ENCODE results near the gene CUBN. TPM values are rescaled to one million over a fixed set of nuclear protein-coding genes. Genes with fewer than 3 reads are reported as not detected.

Gene CUBN
- total and polyA plus RNA-seq, 9 of the 15 experiments (the other 6 are each of a cell fraction or from before 2014, with no cell fraction given), result 0.04 to 0.33 (median 0.09) TPM

DNA sequence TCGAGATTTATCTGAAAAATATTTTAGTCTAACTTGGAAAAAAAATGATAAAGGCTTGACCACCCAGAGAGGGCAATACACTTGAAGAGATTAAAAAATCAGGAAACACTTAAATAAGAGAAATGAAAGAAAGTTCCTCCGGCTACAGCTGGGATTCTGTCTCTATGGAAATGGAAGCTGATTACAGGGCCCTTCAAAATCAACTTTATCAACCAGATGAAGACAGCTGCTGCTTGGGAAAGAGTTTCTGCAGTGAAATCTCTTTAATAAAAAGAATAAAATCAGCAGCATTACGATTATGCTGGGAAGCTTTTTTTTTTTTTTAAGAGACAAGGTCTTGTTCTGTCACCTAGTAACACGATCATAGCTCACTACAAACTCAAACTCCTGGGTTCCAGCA is 316.9 kb downstream of the CUBN start (continued):
- TF ChIP-seq, protein P1, sequence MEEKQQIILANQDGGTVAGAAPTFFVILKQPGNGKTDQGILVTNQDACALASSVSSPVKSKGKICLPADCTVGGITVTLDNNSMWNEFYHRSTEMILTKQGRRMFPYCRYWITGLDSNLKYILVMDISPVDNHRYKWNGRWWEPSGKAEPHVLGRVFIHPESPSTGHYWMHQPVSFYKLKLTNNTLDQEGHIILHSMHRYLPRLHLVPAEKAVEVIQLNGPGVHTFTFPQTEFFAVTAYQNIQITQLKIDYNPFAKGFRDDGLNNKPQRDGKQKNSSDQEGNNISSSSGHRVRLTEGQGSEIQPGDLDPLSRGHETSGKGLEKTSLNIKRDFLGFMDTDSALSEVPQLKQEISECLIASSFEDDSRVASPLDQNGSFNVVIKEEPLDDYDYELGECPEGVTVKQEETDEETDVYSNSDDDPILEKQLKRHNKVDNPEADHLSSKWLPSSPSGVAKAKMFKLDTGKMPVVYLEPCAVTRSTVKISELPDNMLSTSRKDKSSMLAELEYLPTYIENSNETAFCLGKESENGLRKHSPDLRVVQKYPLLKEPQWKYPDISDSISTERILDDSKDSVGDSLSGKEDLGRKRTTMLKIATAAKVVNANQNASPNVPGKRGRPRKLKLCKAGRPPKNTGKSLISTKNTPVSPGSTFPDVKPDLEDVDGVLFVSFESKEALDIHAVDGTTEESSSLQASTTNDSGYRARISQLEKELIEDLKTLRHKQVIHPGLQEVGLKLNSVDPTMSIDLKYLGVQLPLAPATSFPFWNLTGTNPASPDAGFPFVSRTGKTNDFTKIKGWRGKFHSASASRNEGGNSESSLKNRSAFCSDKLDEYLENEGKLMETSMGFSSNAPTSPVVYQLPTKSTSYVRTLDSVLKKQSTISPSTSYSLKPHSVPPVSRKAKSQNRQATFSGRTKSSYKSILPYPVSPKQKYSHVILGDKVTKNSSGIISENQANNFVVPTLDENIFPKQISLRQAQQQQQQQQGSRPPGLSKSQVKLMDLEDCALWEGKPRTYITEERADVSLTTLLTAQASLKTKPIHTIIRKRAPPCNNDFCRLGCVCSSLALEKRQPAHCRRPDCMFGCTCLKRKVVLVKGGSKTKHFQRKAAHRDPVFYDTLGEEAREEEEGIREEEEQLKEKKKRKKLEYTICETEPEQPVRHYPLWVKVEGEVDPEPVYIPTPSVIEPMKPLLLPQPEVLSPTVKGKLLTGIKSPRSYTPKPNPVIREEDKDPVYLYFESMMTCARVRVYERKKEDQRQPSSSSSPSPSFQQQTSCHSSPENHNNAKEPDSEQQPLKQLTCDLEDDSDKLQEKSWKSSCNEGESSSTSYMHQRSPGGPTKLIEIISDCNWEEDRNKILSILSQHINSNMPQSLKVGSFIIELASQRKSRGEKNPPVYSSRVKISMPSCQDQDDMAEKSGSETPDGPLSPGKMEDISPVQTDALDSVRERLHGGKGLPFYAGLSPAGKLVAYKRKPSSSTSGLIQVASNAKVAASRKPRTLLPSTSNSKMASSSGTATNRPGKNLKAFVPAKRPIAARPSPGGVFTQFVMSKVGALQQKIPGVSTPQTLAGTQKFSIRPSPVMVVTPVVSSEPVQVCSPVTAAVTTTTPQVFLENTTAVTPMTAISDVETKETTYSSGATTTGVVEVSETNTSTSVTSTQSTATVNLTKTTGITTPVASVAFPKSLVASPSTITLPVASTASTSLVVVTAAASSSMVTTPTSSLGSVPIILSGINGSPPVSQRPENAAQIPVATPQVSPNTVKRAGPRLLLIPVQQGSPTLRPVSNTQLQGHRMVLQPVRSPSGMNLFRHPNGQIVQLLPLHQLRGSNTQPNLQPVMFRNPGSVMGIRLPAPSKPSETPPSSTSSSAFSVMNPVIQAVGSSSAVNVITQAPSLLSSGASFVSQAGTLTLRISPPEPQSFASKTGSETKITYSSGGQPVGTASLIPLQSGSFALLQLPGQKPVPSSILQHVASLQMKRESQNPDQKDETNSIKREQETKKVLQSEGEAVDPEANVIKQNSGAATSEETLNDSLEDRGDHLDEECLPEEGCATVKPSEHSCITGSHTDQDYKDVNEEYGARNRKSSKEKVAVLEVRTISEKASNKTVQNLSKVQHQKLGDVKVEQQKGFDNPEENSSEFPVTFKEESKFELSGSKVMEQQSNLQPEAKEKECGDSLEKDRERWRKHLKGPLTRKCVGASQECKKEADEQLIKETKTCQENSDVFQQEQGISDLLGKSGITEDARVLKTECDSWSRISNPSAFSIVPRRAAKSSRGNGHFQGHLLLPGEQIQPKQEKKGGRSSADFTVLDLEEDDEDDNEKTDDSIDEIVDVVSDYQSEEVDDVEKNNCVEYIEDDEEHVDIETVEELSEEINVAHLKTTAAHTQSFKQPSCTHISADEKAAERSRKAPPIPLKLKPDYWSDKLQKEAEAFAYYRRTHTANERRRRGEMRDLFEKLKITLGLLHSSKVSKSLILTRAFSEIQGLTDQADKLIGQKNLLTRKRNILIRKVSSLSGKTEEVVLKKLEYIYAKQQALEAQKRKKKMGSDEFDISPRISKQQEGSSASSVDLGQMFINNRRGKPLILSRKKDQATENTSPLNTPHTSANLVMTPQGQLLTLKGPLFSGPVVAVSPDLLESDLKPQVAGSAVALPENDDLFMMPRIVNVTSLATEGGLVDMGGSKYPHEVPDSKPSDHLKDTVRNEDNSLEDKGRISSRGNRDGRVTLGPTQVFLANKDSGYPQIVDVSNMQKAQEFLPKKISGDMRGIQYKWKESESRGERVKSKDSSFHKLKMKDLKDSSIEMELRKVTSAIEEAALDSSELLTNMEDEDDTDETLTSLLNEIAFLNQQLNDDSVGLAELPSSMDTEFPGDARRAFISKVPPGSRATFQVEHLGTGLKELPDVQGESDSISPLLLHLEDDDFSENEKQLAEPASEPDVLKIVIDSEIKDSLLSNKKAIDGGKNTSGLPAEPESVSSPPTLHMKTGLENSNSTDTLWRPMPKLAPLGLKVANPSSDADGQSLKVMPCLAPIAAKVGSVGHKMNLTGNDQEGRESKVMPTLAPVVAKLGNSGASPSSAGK (IDR thresholded peaks at IDR 0.05), result no peak
- TF ChIP-seq CHD4 (IDR thresholded peaks at IDR 0.05; ENCODE audit: insufficient read depth, insufficient replicate concordance, low read depth, low read length, poor library complexity, severe bottlenecking) (no peak), TCFL5 (CRISPR knock-in tag; conservative IDR thresholded peaks at IDR 0.05) (no peak), TFAM (CRISPR knock-in tag; conservative IDR thresholded peaks at IDR 0.05) (no peak), NR1H2 (CRISPR knock-in tag; IDR thresholded peaks at IDR 0.05) (no peak), NFE2L1 (tag; IDR thresholded peaks at IDR 0.05; ENCODE audit: borderline replicate concordance, low read depth) (no peak), ZNF175 (CRISPR knock-in tag; IDR thresholded peaks at IDR 0.05; ENCODE audit: low read depth) (no peak)
- TF ChIP-seq, protein P2, sequence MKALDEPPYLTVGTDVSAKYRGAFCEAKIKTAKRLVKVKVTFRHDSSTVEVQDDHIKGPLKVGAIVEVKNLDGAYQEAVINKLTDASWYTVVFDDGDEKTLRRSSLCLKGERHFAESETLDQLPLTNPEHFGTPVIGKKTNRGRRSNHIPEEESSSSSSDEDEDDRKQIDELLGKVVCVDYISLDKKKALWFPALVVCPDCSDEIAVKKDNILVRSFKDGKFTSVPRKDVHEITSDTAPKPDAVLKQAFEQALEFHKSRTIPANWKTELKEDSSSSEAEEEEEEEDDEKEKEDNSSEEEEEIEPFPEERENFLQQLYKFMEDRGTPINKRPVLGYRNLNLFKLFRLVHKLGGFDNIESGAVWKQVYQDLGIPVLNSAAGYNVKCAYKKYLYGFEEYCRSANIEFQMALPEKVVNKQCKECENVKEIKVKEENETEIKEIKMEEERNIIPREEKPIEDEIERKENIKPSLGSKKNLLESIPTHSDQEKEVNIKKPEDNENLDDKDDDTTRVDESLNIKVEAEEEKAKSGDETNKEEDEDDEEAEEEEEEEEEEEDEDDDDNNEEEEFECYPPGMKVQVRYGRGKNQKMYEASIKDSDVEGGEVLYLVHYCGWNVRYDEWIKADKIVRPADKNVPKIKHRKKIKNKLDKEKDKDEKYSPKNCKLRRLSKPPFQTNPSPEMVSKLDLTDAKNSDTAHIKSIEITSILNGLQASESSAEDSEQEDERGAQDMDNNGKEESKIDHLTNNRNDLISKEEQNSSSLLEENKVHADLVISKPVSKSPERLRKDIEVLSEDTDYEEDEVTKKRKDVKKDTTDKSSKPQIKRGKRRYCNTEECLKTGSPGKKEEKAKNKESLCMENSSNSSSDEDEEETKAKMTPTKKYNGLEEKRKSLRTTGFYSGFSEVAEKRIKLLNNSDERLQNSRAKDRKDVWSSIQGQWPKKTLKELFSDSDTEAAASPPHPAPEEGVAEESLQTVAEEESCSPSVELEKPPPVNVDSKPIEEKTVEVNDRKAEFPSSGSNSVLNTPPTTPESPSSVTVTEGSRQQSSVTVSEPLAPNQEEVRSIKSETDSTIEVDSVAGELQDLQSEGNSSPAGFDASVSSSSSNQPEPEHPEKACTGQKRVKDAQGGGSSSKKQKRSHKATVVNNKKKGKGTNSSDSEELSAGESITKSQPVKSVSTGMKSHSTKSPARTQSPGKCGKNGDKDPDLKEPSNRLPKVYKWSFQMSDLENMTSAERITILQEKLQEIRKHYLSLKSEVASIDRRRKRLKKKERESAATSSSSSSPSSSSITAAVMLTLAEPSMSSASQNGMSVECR (CRISPR knock-in tag; IDR thresholded peaks at IDR 0.05), result no peak
- TF ChIP-seq, protein P3, sequence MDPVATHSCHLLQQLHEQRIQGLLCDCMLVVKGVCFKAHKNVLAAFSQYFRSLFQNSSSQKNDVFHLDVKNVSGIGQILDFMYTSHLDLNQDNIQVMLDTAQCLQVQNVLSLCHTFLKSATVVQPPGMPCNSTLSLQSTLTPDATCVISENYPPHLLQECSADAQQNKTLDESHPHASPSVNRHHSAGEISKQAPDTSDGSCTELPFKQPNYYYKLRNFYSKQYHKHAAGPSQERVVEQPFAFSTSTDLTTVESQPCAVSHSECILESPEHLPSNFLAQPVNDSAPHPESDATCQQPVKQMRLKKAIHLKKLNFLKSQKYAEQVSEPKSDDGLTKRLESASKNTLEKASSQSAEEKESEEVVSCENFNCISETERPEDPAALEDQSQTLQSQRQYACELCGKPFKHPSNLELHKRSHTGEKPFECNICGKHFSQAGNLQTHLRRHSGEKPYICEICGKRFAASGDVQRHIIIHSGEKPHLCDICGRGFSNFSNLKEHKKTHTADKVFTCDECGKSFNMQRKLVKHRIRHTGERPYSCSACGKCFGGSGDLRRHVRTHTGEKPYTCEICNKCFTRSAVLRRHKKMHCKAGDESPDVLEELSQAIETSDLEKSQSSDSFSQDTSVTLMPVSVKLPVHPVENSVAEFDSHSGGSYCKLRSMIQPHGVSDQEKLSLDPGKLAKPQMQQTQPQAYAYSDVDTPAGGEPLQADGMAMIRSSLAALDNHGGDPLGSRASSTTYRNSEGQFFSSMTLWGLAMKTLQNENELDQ (CRISPR knock-in tag; IDR thresholded peaks at IDR 0.05; ENCODE audit: borderline replicate concordance), result no peak

Data from K562 (cell line).